ENCODE data around the gene CRABP1. TPM values are rescaled to one million over a fixed set of nuclear protein-coding genes. Genes with fewer than 3 reads are reported as not detected.

The CRABP1 gene
- total RNA-seq, 1 donor from 2014 or later, result 320 TPM

DNA sequence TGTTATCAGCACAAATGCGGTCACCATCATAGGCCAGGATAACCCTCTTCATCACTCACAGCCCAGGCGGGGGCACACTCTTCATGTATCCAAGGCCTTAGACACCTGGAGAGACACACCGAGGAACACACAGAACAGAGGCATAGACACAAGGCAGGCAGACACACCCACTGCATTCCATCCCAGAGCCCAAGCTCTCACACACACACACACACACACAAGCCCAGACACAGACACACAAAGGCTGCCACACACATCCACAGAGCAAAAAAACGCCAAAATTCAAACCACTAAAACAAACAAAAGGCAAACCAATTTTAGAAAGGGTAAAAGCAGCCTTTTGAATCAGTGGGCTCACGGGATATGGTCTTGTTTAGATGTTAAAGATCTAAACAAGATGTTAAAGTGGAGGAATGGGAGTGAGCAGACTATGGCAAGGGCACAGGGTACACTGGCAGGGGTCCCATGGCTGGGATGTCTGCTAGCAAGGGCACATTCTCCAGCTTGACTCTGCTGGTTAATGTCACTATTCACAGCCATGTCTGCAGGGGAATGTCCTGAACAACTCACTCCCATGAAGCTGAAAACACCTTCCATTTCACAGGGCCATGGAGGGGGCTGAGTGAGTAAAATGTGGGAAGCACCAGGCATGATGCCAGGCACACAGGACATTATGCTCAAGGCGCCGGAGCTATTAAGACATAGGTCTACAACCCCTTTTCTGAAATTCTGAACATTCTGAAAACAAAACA, 14.9 kb upstream of the CRABP1 start:
- Mint-ChIP-seq H3K4me1 (peaks cover 60% of the 10 kb centered on the region), H3K36me3 (no peaks in the 10 kb centered on the region), H3K4me3 (no peak overlapping the region), H3K27ac (peak overlapping the region; percentile 72), H3K9me3 (no peaks in the 10 kb centered on the region), H3K27me3 (ENCODE audit: insufficient read depth, low read depth) (peaks cover 12% of the 10 kb centered on the region)
- H3K36me3 ChIP-seq, result no peaks in the 10 kb centered on the region
- H3K27ac ChIP-seq, result no peak overlapping the region
- H3K4me2 ChIP-seq, result peak overlapping the region; percentile 11
- no peaks in the 10 kb centered on the region for H4K20me1 ChIP-seq (ENCODE audit: low read depth)
- H3K27me3 ChIP-seq, result no peaks in the 10 kb centered on the region
- H3K9ac ChIP-seq, result no peak overlapping the region
- peak; percentile 69 for DNase-seq (ENCODE audit: low spot score)
- H3K4me3 ChIP-seq, result no peak overlapping the region
- H3K4me1 ChIP-seq, result peaks cover 49% of the 10 kb centered on the region
- TF ChIP-seq EZH2 (IDR thresholded peaks at IDR 0.05), result no peak
- TF ChIP-seq, protein P1, sequence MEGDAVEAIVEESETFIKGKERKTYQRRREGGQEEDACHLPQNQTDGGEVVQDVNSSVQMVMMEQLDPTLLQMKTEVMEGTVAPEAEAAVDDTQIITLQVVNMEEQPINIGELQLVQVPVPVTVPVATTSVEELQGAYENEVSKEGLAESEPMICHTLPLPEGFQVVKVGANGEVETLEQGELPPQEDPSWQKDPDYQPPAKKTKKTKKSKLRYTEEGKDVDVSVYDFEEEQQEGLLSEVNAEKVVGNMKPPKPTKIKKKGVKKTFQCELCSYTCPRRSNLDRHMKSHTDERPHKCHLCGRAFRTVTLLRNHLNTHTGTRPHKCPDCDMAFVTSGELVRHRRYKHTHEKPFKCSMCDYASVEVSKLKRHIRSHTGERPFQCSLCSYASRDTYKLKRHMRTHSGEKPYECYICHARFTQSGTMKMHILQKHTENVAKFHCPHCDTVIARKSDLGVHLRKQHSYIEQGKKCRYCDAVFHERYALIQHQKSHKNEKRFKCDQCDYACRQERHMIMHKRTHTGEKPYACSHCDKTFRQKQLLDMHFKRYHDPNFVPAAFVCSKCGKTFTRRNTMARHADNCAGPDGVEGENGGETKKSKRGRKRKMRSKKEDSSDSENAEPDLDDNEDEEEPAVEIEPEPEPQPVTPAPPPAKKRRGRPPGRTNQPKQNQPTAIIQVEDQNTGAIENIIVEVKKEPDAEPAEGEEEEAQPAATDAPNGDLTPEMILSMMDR (IDR thresholded peaks at IDR 0.05), result no peak
- TF ChIP-seq EZH2phosphoT487 (IDR thresholded peaks at IDR 0.05), result no peak
- H2AFZ ChIP-seq (replicated peaks), result peak overlapping the region; percentile 6
- no peaks in the 10 kb centered on the region for H3K9me3 ChIP-seq (ENCODE audit: low read depth)
- H3K79me2 ChIP-seq (ENCODE audit: low read depth), result no peaks in the 10 kb centered on the region
- peaks cover 43% of the 10 kb centered on the region for H3F3A ChIP-seq (ENCODE audit: low read depth)

DNA sequence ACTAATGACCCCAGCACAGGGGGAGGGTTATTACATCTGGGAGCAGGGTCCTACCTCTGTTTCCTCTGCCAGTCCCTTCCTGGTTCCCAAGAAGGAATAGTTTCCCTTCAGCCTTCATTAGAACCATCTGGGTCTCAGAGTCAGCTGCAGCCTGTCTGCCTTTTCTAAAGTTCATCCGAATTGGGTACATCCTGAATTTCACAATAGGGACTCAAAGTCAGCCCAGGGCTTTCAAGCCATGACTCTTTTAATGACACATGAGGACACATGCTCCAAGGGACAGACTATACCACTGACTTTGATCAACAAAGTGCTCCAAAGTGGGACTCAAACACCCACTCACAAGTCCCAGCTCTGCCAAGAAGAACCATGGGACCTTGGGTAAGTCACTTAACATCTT, 12.7 kb upstream of the CRABP1 start:
- no peak overlapping the region for H2AFZ ChIP-seq (replicated peaks)
- H3K4me1 Mint-ChIP-seq, result peaks cover 54% of the 10 kb centered on the region
- no peaks in the 10 kb centered on the region for H3K9me3 Mint-ChIP-seq
- H3K9me3 ChIP-seq (ENCODE audit: low read depth), result no peaks in the 10 kb centered on the region
- H3K36me3 Mint-ChIP-seq, result no peaks in the 10 kb centered on the region
- no peaks in the 10 kb centered on the region for H4K20me1 ChIP-seq (ENCODE audit: low read depth)
- peaks cover 7% of the 10 kb centered on the region for H3K27me3 Mint-ChIP-seq (ENCODE audit: insufficient read depth, low read depth)
- H3K4me1 ChIP-seq, result peaks cover 50% of the 10 kb centered on the region
- H3K4me3 Mint-ChIP-seq, result no peak overlapping the region
- no peak for DNase-seq (ENCODE audit: low spot score)
- TF ChIP-seq EZH2phosphoT487 (IDR thresholded peaks at IDR 0.05) (no peak), EZH2 (IDR thresholded peaks at IDR 0.05) (no peak)
- TF ChIP-seq, protein P1 (IDR thresholded peaks at IDR 0.05), result no peak
- no peaks in the 10 kb centered on the region for H3K79me2 ChIP-seq (ENCODE audit: low read depth)
- H3K4me3 ChIP-seq, result no peak overlapping the region
- H3K36me3 ChIP-seq, result no peaks in the 10 kb centered on the region
- H3F3A ChIP-seq (ENCODE audit: low read depth), result peaks cover 62% of the 10 kb centered on the region
- no peak overlapping the region for H3K9ac ChIP-seq
- peak overlapping the region; percentile 9 for H3K27ac Mint-ChIP-seq
- H3K4me2 ChIP-seq, result no peak overlapping the region
- H3K27me3 ChIP-seq, result no peaks in the 10 kb centered on the region
- no peak overlapping the region for H3K27ac ChIP-seq

DNA sequence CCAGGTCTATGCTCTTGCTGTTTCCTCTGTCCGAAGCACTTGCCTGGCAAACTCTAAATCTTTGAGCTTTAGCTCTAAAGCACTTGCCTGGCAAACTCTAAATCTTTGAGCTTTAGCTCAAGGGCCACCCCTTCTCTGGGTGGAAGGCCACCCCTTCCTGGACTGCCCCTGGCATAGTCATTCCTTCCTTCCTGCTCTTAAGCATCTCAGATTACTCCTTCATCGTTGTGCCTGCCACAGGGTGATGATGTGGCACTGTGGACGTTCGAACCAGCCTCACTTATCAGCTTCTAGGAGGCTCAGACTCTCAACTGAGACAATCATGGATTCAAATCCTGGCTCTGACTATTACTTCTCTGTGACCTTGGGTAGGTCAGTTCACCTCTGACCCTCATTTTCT, 10.5 kb upstream of the CRABP1 start:
- Histone ChIP-seq H3K4me1 (peaks cover 29% of the 10 kb centered on the region), H4K20me1 (ENCODE audit: low read depth) (no peaks in the 10 kb centered on the region), H3F3A (ENCODE audit: low read depth) (peaks cover 40% of the 10 kb centered on the region), H3K27me3 (no peaks in the 10 kb centered on the region), H3K27ac (no peak overlapping the region), H3K9me3 (ENCODE audit: low read depth) (no peaks in the 10 kb centered on the region), H2AFZ (replicated peaks) (no peak overlapping the region), H3K4me2 (no peak overlapping the region), H3K4me3 (no peak overlapping the region), H3K79me2 (ENCODE audit: low read depth) (no peaks in the 10 kb centered on the region), H3K36me3 (no peaks in the 10 kb centered on the region), H3K9ac (no peak overlapping the region)
- peaks cover 8% of the 10 kb centered on the region for H3K27me3 Mint-ChIP-seq (ENCODE audit: insufficient read depth, low read depth)
- H3K4me3 Mint-ChIP-seq, result no peak overlapping the region
- H3K27ac Mint-ChIP-seq, result no peak overlapping the region
- H3K9me3 Mint-ChIP-seq, result no peaks in the 10 kb centered on the region
- H3K36me3 Mint-ChIP-seq, result no peaks in the 10 kb centered on the region
- no peak for DNase-seq (ENCODE audit: low spot score)
- TF ChIP-seq EZH2 (IDR thresholded peaks at IDR 0.05), result no peak
- TF ChIP-seq EZH2phosphoT487 (IDR thresholded peaks at IDR 0.05), result no peak
- TF ChIP-seq, protein P1 (IDR thresholded peaks at IDR 0.05), result no peak
- H3K4me1 Mint-ChIP-seq, result peaks cover 38% of the 10 kb centered on the region
